HG03521 (cell line): ENCODE results near the gene PDGFRB.

Experiments
- ATAC-seq: cut with Tn5 transposase; IDR thresholded peaks from one replicate; pipeline ENCODE4 v1.9.1; 2021; ENCODE audit warnings: mild to moderate bottlenecking, moderate library complexity; ENCODE audit not compliant: unreplicated experiment

Gene PDGFRB

DNA sequence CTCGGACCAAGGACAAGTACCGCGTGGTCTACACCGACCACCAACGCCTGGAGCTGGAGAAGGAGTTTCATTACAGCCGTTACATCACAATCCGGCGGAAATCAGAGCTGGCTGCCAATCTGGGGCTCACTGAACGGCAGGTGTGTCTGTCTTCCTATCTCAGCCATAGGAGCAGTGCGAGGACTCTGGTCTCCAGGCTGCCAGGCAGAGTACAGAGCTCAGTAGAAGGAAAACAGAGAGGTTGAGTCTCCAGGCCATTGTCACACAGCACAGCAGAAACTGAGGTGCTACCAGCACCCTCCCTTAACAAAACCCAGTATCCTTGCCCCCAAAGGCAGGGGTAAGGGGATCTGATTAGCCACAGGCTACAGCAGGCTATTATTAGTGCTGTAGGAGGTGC lies 27.1 kb upstream of the PDGFRB start:
- no peak for ATAC-seq

DNA sequence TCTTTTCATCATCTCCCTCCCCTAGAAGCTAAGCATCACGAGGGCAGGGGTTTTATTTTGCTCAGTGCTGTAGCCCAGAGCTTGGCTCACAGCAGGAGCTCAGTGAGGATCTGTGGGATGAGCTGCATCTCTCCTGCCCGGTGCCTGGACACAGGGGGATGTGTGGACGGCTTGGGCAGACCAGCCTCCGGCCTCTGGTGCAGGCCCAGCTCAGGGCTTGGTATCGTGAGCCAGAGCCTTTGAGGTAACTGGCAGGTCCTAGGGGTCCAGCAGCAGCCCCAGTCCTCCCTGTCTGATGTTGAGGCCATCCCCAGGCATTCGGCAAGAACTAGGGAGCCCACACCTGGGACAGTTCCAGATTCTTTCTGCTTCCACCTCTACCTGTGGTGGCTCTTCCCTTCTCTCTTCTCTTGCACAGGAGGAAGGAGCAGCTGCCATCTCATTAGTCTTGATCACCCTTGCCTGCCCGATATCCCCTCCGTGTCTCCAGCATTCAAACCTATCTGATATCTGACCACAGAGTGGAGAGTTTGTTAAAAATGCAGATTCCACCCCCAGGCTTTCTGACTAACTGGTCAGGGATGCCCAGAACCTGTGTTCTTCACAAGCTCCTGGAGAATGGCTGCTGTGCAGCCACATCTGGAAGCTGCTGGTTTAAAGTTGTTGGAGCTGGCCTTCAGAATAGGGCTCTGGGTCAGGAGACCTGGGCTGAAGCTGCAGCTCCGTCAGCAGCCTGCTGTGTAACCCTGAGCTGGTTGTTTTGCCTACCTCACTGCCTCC lies 26.3 kb upstream of the PDGFRB start:
- no peak for ATAC-seq

DNA sequence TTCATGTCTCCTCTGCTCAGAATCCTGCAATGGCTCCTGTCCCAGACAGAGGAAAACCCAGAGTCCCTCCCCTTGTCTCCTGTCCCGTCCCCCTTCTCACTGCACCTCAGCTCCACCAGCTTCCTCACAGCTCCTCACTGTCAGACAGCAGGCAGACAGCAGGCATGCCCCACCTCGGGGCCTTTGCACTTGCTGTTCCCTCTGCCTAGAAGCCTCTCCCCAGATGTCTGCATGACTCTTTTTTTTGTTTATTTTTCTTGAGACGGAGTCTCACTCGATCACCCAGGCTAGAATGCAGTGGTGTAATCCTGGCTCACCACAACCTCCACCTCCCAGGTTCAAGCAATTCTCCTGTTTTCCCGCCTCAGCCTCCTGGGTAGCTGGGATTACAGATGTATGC lies 25.4 kb upstream of the PDGFRB start:
- ATAC-seq = no peak

DNA sequence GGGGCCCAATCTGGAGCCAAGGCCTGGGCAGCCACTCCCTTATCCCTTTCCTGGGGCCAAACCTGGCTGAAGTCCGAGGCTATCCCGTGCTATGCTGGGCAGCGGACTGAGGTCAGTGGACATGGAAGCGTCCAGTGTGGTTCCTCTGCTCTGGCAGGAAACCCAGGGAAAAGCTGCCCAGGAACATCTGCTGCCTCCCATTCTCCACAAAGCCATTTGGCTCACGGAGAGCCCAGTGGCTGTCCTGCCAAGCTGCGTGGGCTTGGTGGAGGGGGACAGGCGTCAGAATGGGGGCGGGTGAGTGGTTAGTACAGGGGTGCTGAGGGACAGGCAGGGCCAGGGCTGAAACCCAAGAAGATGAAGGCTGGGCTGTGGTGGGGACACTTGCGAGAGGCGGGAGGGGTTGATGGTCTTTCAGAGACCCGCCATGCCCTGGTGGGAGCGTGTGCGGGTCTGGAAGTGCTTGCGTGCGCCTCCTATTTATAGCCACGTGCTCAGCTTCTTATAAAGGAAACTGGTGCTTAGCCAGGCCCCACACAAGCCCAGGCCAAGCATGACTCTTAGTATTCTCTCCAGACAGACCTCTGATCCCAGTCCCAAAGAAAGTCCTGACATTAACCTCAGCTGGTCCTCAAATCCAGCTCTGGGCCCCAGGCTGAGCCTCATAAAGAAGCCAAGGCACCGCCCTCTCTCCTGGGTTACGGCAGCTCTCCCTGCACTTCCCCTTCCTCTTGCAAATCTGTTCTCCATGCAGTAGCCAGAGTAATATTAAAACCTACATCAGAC lies 24.8 kb upstream of the PDGFRB start:
- ATAC-seq = no peak

DNA sequence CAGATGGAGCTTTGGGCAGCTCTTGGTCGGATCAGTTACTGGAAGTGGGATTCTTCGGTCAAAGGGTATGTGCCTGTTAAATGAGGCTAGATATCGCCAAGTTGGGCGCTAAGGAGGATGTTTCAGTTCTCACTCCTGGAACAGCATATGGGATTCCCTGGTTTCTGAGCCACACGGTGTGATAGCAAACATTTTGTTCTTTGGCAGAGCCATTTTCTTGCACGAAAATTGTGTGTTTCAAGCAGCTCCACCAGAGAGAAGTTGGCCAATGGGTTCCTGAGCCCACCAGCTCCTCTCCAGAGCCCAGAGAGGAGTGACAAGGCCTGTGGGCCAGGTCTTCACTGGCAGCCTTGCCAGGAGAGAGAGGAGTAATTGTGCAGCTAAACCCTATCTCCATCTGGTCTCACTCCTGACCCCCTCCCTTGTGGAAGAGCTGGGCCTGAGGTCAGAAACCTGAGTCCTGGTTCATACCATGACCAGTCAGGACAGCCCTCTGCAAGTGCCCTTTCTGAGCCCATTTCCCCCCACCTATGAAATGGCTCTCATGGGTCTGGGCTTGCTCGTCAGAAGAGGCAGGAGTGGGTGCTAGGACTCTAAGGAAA lies 23.5 kb upstream of the PDGFRB start:
- no peak for ATAC-seq

DNA sequence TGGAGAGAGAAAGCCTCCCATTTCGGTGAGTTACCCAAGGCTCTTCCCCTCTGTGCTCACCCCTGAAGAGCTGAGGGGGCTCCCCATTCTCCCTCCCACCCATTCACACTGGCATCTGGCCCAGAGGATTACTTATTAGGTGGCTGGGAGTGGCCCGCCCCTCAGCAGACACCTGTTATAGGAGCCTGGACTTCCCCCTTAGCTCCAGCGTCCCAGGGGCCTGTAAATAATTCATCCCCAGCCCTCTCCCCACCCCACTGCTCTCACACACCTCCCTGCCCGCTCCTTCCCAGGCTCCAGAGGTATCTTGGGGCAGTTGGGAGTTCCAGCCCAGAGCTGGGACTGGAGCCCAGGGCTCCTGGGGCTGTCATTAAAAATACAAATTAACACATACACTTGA lies 22.6 kb upstream of the PDGFRB start:
- ATAC-seq = no peak

DNA sequence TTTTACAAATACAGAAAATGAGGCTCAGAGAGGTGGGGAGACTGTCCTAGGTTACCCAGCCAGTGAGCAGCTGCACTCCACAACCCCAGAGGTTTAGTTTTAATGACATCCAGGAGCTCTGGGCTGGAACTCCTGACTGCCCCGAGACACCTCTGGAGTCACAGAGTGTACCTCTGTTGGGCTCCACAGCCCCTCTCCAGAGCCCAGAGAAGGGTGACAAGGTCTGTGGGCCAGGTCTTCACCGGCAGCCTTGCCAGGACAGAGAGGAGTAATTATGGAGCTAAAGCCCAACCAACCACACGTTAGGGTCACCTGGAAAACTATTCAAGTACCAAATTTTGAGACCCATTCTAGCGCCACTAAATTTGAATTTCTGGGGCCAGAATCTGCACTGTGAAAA lies 22.1 kb upstream of the PDGFRB start:
- ATAC-seq = no peak

DNA sequence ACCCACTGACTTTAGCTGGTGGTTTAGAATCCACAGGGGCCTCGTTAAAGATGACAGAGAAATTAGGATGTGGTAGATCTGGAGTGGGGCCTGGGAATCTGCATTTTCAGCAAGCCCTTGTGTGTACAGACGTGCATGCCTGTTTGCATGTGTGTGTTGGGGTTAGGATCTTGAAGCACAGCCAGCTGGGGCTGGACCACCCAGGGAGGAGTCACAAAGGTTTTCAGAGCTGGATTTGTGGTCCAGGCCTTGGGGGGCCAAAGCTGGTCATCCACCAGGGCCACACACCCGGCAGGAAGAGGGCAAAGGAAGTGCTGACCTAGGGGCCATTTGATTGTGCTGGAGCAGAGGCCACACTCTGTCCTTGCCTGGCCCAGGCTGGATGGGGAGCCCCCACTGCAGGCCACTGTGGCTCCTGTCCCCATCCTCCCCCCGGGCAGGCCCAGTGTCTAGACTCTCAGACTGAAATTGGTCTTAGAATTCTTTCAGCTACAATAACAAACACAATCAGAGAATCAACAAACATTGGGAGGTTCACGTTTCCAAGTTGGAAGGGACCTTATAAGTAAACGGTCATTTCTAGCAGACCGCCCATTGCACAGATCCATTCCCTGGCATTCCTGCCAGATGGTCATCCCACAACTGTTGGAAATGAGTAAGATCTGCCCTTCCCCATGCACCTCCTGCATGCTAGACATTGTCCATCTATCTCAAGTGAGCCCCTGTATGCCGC lies 21.3 kb upstream of the PDGFRB start:
- ATAC-seq = no peak

DNA sequence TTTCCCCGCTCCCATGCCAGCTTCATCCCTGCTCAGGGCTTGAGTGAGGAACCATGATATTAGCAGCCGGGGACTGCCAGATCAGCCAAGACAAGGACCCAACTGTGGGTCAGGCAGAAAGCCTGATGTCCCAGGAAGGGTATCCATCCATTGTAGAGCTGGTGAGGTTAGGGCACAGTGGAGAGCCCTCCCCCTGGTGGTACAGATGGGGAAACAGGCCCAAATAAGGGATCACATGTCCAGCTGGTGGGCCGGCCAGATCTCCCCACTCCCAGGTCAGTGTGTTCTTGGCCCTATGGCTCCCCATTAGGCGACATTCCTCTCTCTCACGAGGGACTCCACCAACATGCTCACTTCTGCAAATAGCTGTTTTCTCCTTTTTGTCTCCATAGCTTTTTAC lies 19.9 kb upstream of the PDGFRB start:
- ATAC-seq = no peak

DNA sequence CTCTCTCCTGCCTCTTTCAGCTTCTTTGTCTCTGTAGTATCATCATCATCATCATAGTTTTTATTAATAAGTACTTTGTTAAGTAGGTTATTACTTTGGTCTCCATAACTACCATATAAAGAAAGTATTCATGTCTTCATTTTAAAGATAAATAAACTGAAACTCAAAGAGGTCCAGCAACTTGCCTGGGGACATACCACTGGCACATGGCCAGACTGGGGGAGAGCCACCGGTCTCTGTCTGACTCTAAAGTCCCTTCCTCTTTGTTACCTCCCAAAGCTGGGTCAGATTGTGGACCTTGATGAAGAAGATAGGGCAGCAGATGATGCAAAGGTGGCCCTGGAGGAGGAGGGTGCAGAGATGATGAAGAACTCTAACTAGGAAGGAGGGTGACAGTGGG lies 19.4 kb upstream of the PDGFRB start:
- ATAC-seq = no peak

DNA sequence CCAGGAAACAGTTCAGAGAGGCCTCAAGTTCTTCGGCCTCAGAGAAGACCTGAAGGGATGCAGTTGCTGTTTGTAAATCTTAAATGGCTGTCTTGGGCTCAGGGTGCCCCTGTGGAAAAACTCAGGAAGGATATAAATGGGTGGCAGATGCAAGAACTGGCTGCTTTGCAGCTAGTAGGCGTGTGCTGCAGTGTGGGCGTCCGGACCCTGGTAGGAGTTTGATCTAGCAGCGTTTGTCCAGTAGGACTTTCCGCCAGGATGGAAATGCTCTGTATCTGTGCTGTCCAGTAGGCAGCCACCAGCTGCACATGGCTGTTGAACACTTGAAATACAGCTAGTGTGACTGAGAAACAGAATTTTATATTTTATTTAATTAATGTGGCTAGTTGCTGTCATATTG lies 18.6 kb upstream of the PDGFRB start:
- no peak for ATAC-seq

DNA sequence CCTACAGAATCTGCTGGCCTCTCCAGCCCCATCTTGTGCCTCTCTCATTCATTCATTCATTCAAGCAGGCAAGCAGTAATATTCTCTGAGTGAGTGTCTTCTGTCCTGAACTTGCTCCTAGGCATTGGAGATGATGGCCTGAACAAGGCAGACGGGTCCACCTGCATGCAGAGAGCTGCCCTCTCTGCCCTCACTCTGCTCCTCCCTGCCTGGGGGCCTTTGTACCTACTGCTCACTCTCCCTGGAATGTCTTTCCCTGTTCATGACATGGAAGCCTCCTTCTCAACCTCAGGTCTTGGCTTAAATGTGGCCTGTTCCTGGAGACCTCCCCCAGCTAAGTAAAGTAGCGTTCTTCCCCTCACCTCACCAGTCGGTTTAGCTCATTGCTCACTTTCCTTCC lies 17.5 kb upstream of the PDGFRB start:
- ATAC-seq = no peak

DNA sequence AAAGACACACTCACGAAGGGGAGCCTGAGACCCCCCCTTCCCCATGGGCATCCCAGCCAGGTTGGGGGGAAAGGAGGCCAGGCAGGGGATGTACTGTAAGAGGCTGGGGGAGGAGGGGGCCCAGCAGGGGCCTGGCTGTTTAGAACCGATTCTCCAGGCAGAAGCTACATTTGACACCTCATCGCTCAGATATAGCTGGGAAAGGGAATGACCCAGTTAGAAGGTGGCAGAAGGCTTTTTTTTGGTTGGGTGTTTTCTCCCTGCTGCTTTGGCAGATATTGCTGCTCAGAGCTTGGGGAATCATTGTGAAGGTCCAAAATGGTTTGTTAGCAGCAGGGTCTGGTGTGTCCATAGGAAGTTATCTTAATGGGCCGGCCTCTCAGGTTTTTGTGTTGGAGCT lies 16.9 kb upstream of the PDGFRB start:
- ATAC-seq = no peak

DNA sequence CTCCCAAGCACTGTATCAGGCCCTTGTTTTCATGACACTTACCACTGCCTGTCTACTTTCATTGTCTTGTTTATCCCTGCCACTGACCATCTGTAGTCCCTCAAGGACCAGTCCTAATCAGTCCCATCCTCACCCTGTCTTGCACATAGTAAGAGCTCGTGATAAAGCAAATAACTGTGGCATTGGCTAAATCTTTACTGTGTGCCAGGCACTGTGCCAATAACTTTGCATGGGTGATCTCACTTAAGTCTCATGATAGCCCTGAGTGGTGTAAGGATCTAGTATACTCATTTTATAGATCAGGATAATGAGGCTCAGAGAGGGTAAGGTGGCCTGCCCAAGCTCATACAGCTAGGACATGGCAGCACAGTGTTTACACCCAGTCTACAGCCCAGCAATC lies 16.5 kb upstream of the PDGFRB start:
- no peak for ATAC-seq

DNA sequence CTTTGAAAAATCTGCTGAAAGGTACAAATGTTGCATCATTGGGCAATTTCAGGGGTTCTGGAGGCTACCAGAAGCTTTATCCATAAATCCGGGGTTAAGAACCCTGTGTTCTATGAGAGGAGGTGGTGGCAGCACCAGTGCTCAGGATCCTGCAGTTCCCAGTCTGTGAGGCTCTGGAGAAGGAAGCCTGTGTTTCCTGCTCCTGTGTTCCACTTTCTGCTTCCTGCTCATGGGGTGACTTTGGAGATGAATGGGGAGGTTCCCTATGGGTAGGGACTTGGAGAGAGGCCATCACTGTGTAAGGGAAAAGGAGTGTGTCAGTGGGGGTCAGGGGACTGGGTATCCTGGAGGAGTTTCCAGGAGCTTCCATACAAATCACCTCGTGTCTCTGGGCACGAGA lies 13.2 kb upstream of the PDGFRB start:
- no peak for ATAC-seq

DNA sequence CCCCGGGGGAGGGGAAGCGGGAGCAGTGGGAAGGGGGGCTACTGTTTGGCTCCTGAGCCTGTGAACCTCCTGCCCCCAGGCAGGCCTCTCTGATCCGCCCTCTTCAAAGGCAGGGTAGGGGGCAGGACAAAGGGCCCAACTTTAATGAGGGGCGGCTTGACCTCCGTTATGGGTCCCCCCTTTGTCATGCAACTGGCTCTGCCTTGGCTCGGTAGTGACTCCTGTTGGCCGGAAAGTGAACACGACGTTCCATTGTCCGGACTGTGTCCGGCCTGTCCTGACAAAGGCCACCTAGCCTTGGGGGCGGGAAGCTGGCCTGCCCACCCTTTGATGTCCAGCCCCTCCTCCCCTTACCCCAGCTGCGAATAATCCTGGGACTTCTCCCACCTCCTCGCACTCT lies 12.3 kb upstream of the PDGFRB start:
- no peak for ATAC-seq

DNA sequence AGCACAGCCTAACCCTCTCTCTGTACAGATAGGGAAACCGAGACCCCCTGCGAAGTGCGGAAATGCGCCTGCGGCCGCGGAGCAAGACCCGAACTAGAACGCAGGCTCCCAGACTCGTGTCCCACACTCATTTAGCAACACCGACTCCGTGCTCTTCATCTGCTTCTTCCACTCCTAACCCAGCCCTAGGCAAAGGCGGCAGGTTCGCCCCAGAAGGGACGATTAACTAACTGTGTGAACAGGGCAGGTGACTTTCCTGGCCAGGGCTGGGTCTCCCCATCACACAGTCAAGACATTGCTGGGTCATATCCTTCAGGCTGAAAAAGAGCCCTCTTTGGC lies 11.8 kb upstream of the PDGFRB start:
- no peak for ATAC-seq

DNA sequence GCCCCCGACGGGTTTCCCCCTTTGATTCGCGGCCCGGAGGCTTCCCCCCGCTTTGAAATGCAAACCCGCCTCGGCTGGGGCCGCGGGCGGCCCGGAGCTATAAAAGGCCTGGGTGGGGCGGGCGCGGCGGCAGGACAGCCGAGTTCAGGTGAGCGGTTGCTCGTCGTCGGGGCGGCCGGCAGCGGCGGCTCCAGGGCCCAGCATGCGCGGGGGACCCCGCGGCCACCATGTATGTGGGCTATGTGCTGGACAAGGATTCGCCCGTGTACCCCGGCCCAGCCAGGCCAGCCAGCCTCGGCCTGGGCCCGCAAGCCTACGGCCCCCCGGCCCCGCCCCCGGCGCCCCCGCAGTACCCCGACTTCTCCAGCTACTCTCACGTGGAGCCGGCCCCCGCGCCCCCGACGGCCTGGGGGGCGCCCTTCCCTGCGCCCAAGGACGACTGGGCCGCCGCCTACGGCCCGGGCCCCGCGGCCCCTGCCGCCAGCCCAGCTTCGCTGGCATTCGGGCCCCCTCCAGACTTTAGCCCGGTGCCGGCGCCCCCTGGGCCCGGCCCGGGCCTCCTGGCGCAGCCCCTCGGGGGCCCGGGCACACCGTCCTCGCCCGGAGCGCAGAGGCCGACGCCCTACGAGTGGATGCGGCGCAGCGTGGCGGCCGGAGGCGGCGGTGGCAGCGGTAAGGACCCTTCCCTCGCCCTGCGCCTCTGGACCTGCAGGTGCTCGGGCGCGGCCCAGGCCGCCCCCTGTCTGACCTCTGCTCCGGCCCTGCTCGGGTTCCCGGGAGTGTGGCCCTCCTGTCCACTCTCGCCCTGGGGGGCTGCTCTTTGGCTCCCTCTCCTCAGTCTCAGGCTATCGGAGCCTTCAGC lies 11.2 kb upstream of the PDGFRB start, which contains the start of gene CDX1:
Gene CDX1 (plus strand): TSS at position 129 of the 862 bp plus-strand sequence. CDS start 99 bp downstream, at position 228.
- ATAC-seq = no peak

DNA sequence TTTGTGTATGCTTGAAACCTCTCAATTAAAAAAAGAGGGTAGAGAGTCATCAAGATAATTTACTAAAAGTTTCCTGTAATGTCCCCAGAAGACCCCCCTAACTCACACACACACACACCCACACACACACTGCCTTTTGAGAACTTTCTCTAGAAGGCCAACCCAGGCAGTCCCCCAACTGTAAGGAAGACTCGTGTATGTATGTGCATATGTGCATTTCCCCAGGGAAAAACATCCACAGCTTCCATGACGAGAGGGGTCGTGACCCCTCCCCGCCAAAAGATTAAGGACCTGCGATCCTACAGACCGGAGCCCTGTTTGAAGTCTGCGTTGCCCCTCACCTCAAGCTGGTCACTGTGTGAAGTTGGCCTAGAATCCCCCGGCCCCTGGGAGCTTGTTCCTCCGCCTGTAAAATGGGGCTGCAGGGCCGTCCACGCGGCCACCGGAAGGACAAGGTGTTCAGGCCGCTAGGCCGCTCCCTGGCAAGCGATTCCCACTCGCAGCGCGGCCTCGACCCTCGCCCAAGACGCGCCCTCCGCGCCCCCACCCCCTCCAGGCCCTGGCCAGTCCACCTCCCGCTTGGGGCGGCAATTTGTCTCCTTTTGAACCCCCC lies 10.5 kb upstream of the PDGFRB start:
- no peak for ATAC-seq
